Dendritic cell treated with granulocyte-macrophage colony-stimulating factor and Interleukin-4, amounts not matched to agents 40 ng/mL and 50 ng/mL, for 4 days (primary cell): ENCODE results near the gene WIPF3.

ENCODE experiments used
- H3K27ac Mint-ChIP-seq: one replicate; pipeline ENCODE4 v1.8.0; 2022; ENCODE audit warnings: mild to moderate bottlenecking, mixed read lengths
- H3K27me3 Mint-ChIP-seq: one replicate; pipeline ENCODE4 v1.8.0; 2022; ENCODE audit warnings: mild to moderate bottlenecking, mixed read lengths
- H3K36me3 Mint-ChIP-seq: one replicate; pipeline ENCODE4 v1.8.0; 2022; ENCODE audit warnings: low read depth, mixed read lengths
- H3K4me1 Mint-ChIP-seq: one replicate; pipeline ENCODE4 v1.8.0; 2022; ENCODE audit warnings: low read depth, mixed read lengths
- H3K4me3 Mint-ChIP-seq: one replicate; pipeline ENCODE4 v1.8.0; 2022; ENCODE audit warnings: mild to moderate bottlenecking, moderate library complexity, mixed read lengths
- H3K9me3 Mint-ChIP-seq: one replicate; pipeline ENCODE4 v1.8.0; 2022; ENCODE audit warnings: mixed read lengths
- intact Hi-C: fragments of 100-400 bp; cut with micrococcal nuclease; formaldehyde crosslinking; loops from one replicate; pipeline ENCODE4 v1.15.0; 2022

WIPF3 gene

GRCh38 chr7:29844559-29844958, 38.3 kb downstream of the WIPF3 start:
- no peaks in the 10 kb centered on the region for H3K9me3 Mint-ChIP-seq
- no peaks in the 10 kb centered on the region for H3K36me3 Mint-ChIP-seq
- no peak overlapping the region for H3K4me3 Mint-ChIP-seq
- H3K27ac Mint-ChIP-seq: no peak overlapping the region
- intact Hi-C loops: no loop called here
- peaks cover 3% of the 10 kb centered on the region for H3K27me3 Mint-ChIP-seq
- no peaks in the 10 kb centered on the region for H3K4me1 Mint-ChIP-seq

DNA sequence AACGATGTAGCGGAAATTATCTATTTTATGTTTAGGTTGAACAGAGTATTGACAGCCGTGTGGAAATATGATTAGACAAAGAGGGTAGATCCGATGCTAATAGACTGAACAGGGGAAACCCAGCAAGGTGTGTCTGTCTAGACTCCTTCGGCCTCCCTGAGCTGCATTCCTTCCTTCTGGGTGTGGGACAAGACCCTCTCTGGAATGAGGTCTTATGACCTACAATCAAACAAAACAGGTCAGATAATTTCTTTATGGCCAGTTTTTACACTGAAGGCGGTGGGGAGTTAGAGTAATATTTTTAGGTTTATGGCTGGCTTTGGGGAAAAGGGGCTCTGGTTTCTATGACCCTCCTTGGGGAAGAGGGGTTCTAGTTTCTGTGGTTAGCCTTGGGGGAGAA, 41.2 kb downstream of the WIPF3 start:
- Mint-ChIP-seq H3K36me3 (no peaks in the 10 kb centered on the region), H3K4me1 (no peaks in the 10 kb centered on the region), H3K9me3 (no peaks in the 10 kb centered on the region), H3K4me3 (no peak overlapping the region), H3K27me3 (peaks cover 3% of the 10 kb centered on the region), H3K27ac (no peak overlapping the region)
- intact Hi-C loops: no loop called here

GRCh38 chr7:29847916-29848315, 41.6 kb downstream of the WIPF3 start:
- no peaks in the 10 kb centered on the region for H3K9me3 Mint-ChIP-seq
- intact Hi-C loops: no loop called here
- peaks cover 3% of the 10 kb centered on the region for H3K27me3 Mint-ChIP-seq
- H3K36me3 Mint-ChIP-seq: no peaks in the 10 kb centered on the region
- no peak overlapping the region for H3K27ac Mint-ChIP-seq
- H3K4me3 Mint-ChIP-seq: no peak overlapping the region
- no peaks in the 10 kb centered on the region for H3K4me1 Mint-ChIP-seq

GRCh38 chr7:29848941-29849340, 42.6 kb downstream of the WIPF3 start:
- H3K9me3 Mint-ChIP-seq: no peaks in the 10 kb centered on the region
- H3K36me3 Mint-ChIP-seq: no peaks in the 10 kb centered on the region
- H3K27me3 Mint-ChIP-seq: no peaks in the 10 kb centered on the region

DNA sequence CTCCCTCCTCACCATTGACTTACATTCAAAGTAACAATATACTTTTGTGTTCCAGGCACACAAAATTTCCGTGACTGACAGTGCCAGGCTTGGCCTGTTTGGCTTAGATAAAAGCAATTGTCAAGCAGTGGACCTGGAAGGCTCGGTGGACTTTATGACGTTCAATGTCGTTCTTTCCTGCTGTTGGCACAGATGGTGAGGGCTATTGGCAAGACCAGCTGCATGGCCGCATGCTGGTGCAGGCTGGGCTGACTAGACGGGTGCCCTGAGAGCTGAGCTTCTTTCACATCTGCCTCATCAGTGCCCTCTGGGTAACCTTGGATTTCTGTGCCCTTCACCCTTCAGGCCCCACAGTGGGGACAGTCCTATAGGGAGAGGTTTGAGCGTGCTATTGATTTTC, 45.2 kb downstream of the WIPF3 start:
- Mint-ChIP-seq H3K27me3 (no peaks in the 10 kb centered on the region), H3K4me1 (no peaks in the 10 kb centered on the region), H3K4me3 (no peak overlapping the region), H3K27ac (no peak overlapping the region), H3K36me3 (no peaks in the 10 kb centered on the region), H3K9me3 (no peaks in the 10 kb centered on the region)
- intact Hi-C loops: no loop called here

More at GRCh38 chr7:29848941-29849340, 42.6 kb downstream of the WIPF3 start:
- no peaks in the 10 kb centered on the region for H3K4me1 Mint-ChIP-seq
- intact Hi-C loops: no loop called here
- no peak overlapping the region for H3K27ac Mint-ChIP-seq
- H3K4me3 Mint-ChIP-seq: no peak overlapping the region

DNA sequence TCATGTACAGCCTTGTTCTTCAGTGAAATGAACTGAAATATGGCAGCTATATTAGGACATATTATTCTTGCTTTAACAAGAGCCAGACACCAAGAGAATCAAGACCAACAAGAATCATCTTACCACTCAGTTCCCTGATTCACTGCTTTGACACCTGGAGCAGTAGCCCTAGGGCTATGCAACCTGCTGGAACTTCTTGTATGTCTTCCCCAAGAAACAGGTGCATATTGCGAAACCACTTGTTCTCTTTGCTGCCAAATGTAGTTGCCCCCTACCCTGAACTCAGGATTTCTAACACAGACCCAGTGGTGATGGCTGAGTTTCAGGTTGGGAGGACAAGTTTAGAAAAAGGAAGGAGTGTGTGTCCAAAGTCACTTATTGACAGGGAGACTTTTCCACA, 46.1 kb downstream of the WIPF3 start:
- H3K27ac Mint-ChIP-seq: no peak overlapping the region
- intact Hi-C loops: no loop called here

GRCh38 chr7:29853072-29853471, 46.8 kb downstream of the WIPF3 start:
- no peaks in the 10 kb centered on the region for H3K9me3 Mint-ChIP-seq
- H3K4me1 Mint-ChIP-seq: peaks cover 1% of the 10 kb centered on the region
- H3K4me3 Mint-ChIP-seq: no peak overlapping the region
- H3K36me3 Mint-ChIP-seq: no peaks in the 10 kb centered on the region
- intact Hi-C loops: no loop called here
- no peaks in the 10 kb centered on the region for H3K27me3 Mint-ChIP-seq
- no peak overlapping the region for H3K27ac Mint-ChIP-seq

More for the DNA sequence above, 46.1 kb downstream of the WIPF3 start:
- Mint-ChIP-seq H3K9me3 (no peaks in the 10 kb centered on the region), H3K36me3 (no peaks in the 10 kb centered on the region), H3K4me3 (no peak overlapping the region), H3K4me1 (no peaks in the 10 kb centered on the region), H3K27me3 (no peaks in the 10 kb centered on the region)

- no peaks in the 10 kb centered on the region for H3K9me3 Mint-ChIP-seq
- no peak overlapping the region for H3K4me3 Mint-ChIP-seq
- H3K27ac Mint-ChIP-seq: no peak overlapping the region
- no peaks in the 10 kb centered on the region for H3K36me3 Mint-ChIP-seq
- intact Hi-C loops: no loop called here
- peaks cover 8% of the 10 kb centered on the region for H3K4me1 Mint-ChIP-seq
- H3K27me3 Mint-ChIP-seq: no peaks in the 10 kb centered on the region
Measured at GRCh38 chr7:29853789-29854188, 47.5 kb downstream of the WIPF3 start.

- intact Hi-C loops: no loop called here
- H3K27ac Mint-ChIP-seq: no peak overlapping the region
- H3K27me3 Mint-ChIP-seq: no peaks in the 10 kb centered on the region
- no peak overlapping the region for H3K4me3 Mint-ChIP-seq
- H3K4me1 Mint-ChIP-seq: peaks cover 14% of the 10 kb centered on the region
- no peaks in the 10 kb centered on the region for H3K9me3 Mint-ChIP-seq
- H3K36me3 Mint-ChIP-seq: no peaks in the 10 kb centered on the region
Measured at GRCh38 chr7:29854257-29854938, 48.1 kb downstream of the WIPF3 start.

- peaks cover 33% of the 10 kb centered on the region for H3K4me1 Mint-ChIP-seq
- H3K4me3 Mint-ChIP-seq: no peak overlapping the region
- intact Hi-C loops: no loop called here
- no peaks in the 10 kb centered on the region for H3K9me3 Mint-ChIP-seq
- H3K27me3 Mint-ChIP-seq: no peaks in the 10 kb centered on the region
- no peaks in the 10 kb centered on the region for H3K36me3 Mint-ChIP-seq
- H3K27ac Mint-ChIP-seq: no peak overlapping the region
Measured at GRCh38 chr7:29857654-29858053, 51.3 kb downstream of the WIPF3 start.

DNA sequence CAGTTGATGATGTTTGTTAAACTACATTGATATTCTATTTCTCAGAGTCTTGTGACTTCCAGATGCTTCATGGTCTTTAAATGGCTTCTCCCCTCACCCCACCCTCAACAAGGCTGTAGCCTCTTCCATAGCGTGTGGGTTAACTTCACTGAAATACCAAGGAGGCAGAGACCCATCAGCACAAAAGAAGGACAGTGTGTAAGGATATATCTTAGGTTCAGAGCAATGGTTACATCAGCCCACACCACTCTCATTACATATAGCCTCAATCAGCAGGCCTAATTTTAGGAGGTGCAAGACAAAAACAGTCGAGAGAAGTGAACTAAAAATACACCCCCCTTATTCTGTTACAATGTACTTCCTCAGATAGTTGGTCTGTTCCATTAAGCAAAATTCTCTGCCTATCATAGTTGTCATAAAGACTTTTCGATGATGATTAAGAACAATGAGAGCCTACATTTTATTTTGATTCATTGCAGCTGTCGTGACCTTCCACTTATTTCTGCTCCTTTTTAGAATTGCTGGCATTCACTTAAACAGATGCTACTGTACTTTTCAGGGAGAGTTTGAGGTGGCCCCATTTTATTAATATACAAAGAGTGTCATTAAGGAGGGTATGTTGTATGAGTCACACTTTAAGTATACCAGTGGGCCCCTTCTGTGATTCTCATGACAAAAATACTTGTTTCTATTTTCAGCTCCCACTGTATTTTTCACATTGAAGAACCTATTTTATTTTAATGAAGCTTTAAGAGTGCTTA, 52.1 kb downstream of the WIPF3 start:
- H3K27me3 Mint-ChIP-seq: no peaks in the 10 kb centered on the region
- H3K27ac Mint-ChIP-seq: peak overlapping the region; percentile 88
- H3K9me3 Mint-ChIP-seq: no peaks in the 10 kb centered on the region
- no peaks in the 10 kb centered on the region for H3K36me3 Mint-ChIP-seq
- H3K4me1 Mint-ChIP-seq: peaks cover 40% of the 10 kb centered on the region
- H3K4me3 Mint-ChIP-seq: no peak overlapping the region
- intact Hi-C loops: no loop called here

- H3K36me3 Mint-ChIP-seq: no peaks in the 10 kb centered on the region
- H3K4me1 Mint-ChIP-seq: peaks cover 40% of the 10 kb centered on the region
- H3K9me3 Mint-ChIP-seq: no peaks in the 10 kb centered on the region
- peak overlapping the region; percentile 88 for H3K27ac Mint-ChIP-seq
- intact Hi-C loops: no loop called here
- H3K27me3 Mint-ChIP-seq: no peaks in the 10 kb centered on the region
- peak overlapping the region; percentile 42 for H3K4me3 Mint-ChIP-seq
Measured at GRCh38 chr7:29859104-29859503, 52.8 kb downstream of the WIPF3 start.

GRCh38 chr7:29859524-29860185, 53.3 kb downstream of the WIPF3 start:
- Mint-ChIP-seq H3K9me3 (no peaks in the 10 kb centered on the region), H3K27ac (peak overlapping the region; percentile 88), H3K4me3 (peak overlapping the region; percentile 4), H3K27me3 (no peaks in the 10 kb centered on the region), H3K4me1 (peaks cover 42% of the 10 kb centered on the region), H3K36me3 (no peaks in the 10 kb centered on the region)
- intact Hi-C loops: no loop called here

- Mint-ChIP-seq H3K9me3 (no peaks in the 10 kb centered on the region), H3K27ac (peak overlapping the region; percentile 88), H3K36me3 (no peaks in the 10 kb centered on the region), H3K27me3 (no peaks in the 10 kb centered on the region), H3K4me1 (peaks cover 47% of the 10 kb centered on the region), H3K4me3 (no peak overlapping the region)
- intact Hi-C loops: no loop called here
Measured at GRCh38 chr7:29860186-29860585, 53.9 kb downstream of the WIPF3 start.
